ENCODE data around the gene LRCH4.

Gene LRCH4

GRCh38 chr7:100577103-100577502 is 8.8 kb downstream of the LRCH4 start:
- H3K36me3 ChIP-seq (ENCODE audit: control insufficient read depth, low read length), result peaks cover 74% of the 10 kb centered on the region
- H3K79me2 ChIP-seq (ENCODE audit: control insufficient read depth, low read length), result peaks cover 3% of the 10 kb centered on the region
- no peaks in the 10 kb centered on the region for H3K27me3 ChIP-seq (ENCODE audit: control insufficient read depth, low read length)
- H3K9me2 ChIP-seq (replicated peaks; ENCODE audit: control insufficient read depth, low read length), result no peaks in the 10 kb centered on the region
- H3F3A ChIP-seq (ENCODE audit: control insufficient read depth, insufficient read depth), result no peaks in the 10 kb centered on the region
- no peaks in the 10 kb centered on the region for H3K4me1 ChIP-seq (ENCODE audit: control insufficient read depth, low read length)
- no peaks in the 10 kb centered on the region; the same call in 1 of the 2 replicates for H4K20me1 ChIP-seq (ENCODE audit: control insufficient read depth, insufficient read depth, low read depth, low read length)
- no peak overlapping the region for H3K4me3 ChIP-seq (ENCODE audit: low read length)
- H3K9me3 ChIP-seq (ENCODE audit: control insufficient read depth, insufficient read depth, low read length), result no peaks in the 10 kb centered on the region
- no peak overlapping the region for H3K4me2 ChIP-seq (ENCODE audit: low read length)
- no peak for TF ChIP-seq EZH2phosphoT487 (IDR thresholded peaks at IDR 0.05; ENCODE audit: borderline replicate concordance, low read length)
- no peak for TF ChIP-seq CTCF (IDR thresholded peaks at IDR 0.05; ENCODE audit: low read depth, low read length, poor library complexity, severe bottlenecking)
- H3K27ac ChIP-seq (ENCODE audit: low read depth, low read length), result no peak overlapping the region

GRCh38 chr7:100576384-100576993 is 9.4 kb downstream of the LRCH4 start:
- Histone ChIP-seq H3K4me3 (ENCODE audit: low read length) (no peak overlapping the region), H3K9me2 (replicated peaks; ENCODE audit: control insufficient read depth, low read length) (no peaks in the 10 kb centered on the region), H4K20me1 (ENCODE audit: control insufficient read depth, insufficient read depth, low read depth, low read length) (no peaks in the 10 kb centered on the region), H3K79me2 (ENCODE audit: control insufficient read depth, low read length) (no peaks in the 10 kb centered on the region), H3K27ac (ENCODE audit: low read depth, low read length) (no peak overlapping the region), H3F3A (ENCODE audit: control insufficient read depth, insufficient read depth) (no peaks in the 10 kb centered on the region), H3K4me1 (ENCODE audit: control insufficient read depth, low read length) (0 out of 2 replicates have a peak, but pooled peaks cover 4% of the 10 kb centered on the region), H3K27me3 (ENCODE audit: control insufficient read depth, low read length) (no peaks in the 10 kb centered on the region), H3K9me3 (ENCODE audit: control insufficient read depth, insufficient read depth, low read length) (no peaks in the 10 kb centered on the region), H3K4me2 (ENCODE audit: low read length) (no peak overlapping the region), H3K36me3 (ENCODE audit: control insufficient read depth, low read length) (peaks cover 68% of the 10 kb centered on the region)
- no peak for TF ChIP-seq EZH2phosphoT487 (IDR thresholded peaks at IDR 0.05; ENCODE audit: borderline replicate concordance, low read length)
- TF ChIP-seq CTCF (IDR thresholded peaks at IDR 0.05; ENCODE audit: low read depth, low read length, poor library complexity, severe bottlenecking), result no peak

GRCh38 chr7:100575746-100576383 is 10.1 kb downstream of the LRCH4 start:
- H3K9me3 ChIP-seq (ENCODE audit: control insufficient read depth, insufficient read depth, low read length), result no peaks in the 10 kb centered on the region
- 0 out of 2 replicates have a peak, but pooled peaks cover 4% of the 10 kb centered on the region for H3K4me1 ChIP-seq (ENCODE audit: control insufficient read depth, low read length)
- no peak for TF ChIP-seq CTCF (IDR thresholded peaks at IDR 0.05; ENCODE audit: low read depth, low read length, poor library complexity, severe bottlenecking)
- TF ChIP-seq EZH2phosphoT487 (IDR thresholded peaks at IDR 0.05; ENCODE audit: borderline replicate concordance, low read length), result no peak
- H3K27ac ChIP-seq (ENCODE audit: low read depth, low read length), result no peak overlapping the region
- no peaks in the 10 kb centered on the region for H3K27me3 ChIP-seq (ENCODE audit: control insufficient read depth, low read length)
- no peaks in the 10 kb centered on the region for H3K79me2 ChIP-seq (ENCODE audit: control insufficient read depth, low read length)
- H3K4me3 ChIP-seq (ENCODE audit: low read length), result no peak overlapping the region
- no peak overlapping the region for H3K4me2 ChIP-seq (ENCODE audit: low read length)
- H3F3A ChIP-seq (ENCODE audit: control insufficient read depth, insufficient read depth), result no peaks in the 10 kb centered on the region
- H4K20me1 ChIP-seq (ENCODE audit: control insufficient read depth, insufficient read depth, low read depth, low read length), result no peaks in the 10 kb centered on the region
- H3K36me3 ChIP-seq (ENCODE audit: control insufficient read depth, low read length), result peaks cover 62% of the 10 kb centered on the region
- H3K9me2 ChIP-seq (replicated peaks; ENCODE audit: control insufficient read depth, low read length), result no peaks in the 10 kb centered on the region
